WI38 (cell line): ENCODE measurements around the gene ATP11B.

Experiments used
- H3K4me3 ChIP-seq: 2 replicates; pipeline ENCODE4 v1.5.1; 2011; ENCODE audit warnings: low read depth, mild to moderate bottlenecking, control low read depth, low read length
- TF ChIP-seq, protein P1 (sequence below): IDR thresholded peaks from 2 replicates; pipeline ENCODE4 v1.5.1; 2012; ENCODE audit warnings: low read depth, mild to moderate bottlenecking, control low read depth, low read length

The ATP11B gene

DNA sequence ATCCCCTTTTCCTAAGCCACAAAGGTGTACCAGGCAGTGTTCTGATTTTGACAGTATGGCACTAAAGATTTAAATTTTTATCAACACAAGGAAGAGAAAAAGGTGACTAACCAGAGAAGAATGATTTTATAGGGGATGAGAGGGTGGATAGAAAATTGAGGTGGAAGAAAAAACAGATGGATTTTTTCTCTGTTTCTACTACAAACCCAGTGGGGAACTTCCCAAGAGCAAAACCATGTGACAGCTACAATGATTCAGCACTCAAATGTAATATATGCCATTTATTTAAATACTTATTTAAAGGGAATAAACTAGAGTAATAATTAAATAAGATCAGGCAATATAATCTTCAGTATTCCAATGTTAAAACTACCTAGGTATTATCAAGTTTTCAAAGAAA lies 176.0 kb downstream of the ATP11B start:
- TF ChIP-seq, protein P1, sequence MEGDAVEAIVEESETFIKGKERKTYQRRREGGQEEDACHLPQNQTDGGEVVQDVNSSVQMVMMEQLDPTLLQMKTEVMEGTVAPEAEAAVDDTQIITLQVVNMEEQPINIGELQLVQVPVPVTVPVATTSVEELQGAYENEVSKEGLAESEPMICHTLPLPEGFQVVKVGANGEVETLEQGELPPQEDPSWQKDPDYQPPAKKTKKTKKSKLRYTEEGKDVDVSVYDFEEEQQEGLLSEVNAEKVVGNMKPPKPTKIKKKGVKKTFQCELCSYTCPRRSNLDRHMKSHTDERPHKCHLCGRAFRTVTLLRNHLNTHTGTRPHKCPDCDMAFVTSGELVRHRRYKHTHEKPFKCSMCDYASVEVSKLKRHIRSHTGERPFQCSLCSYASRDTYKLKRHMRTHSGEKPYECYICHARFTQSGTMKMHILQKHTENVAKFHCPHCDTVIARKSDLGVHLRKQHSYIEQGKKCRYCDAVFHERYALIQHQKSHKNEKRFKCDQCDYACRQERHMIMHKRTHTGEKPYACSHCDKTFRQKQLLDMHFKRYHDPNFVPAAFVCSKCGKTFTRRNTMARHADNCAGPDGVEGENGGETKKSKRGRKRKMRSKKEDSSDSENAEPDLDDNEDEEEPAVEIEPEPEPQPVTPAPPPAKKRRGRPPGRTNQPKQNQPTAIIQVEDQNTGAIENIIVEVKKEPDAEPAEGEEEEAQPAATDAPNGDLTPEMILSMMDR: no peak
- no peak overlapping the region for H3K4me3 ChIP-seq

DNA sequence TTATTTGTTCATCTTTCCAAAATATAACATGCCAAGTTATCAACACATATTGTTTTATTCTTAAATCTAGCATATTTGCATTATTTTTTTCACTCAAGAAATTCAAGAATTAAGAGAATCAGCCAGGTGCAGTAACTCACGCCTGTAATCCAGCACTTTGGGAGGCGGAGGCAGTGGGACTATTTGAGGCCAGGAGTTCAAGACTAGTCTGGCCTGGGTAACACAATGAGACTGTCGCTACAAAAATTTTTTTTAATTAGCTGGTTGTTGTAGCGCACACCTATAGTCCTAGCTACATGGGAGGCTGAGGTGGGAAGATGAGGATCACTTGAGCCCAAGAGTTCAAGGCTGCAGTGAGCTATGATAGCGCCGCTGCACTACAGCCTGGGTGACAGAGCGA lies 176.5 kb downstream of the ATP11B start:
- TF ChIP-seq, protein P1: no peak
- no peak overlapping the region for H3K4me3 ChIP-seq

DNA sequence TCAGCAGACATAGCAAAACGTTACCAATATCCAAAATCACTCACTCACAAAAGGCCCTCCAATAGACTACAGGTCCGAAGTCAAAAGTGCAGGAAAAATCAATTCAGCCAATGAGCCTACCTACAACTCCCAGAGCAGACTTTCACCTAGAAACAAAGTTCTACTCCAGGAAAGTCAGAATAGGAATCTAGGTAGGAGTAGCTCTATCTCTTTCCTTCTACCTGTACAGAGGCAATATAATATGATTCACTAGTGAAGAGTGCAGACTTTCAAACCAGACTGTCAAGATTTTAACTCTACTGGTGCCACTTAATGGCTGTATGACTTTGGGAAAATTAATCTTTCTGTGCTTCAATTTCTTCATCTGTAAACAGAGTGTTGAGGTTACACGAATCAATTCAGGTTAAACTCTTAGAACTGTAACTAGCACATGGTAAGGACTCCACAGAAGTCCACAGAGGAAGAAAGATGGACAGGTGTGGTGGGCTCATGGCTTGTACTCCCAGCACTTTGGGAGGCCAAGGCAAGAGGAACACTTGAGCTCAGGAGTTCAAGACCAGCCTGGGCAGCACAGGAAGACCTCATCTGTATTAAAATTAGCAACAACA lies 177.6 kb downstream of the ATP11B start:
- TF ChIP-seq, protein P1: no peak
- H3K4me3 ChIP-seq: no peak overlapping the region
